Mucosa of stomach (tissue), 1 donor: ENCODE measurements around the gene PPP6R3.

Source experiments
- H3K27me3 ChIP-seq: one replicate; pipeline ENCODE4 v1.7.0; 2013; ENCODE audit warnings: mild to moderate bottlenecking, low read length; ENCODE audit not compliant: control insufficient read depth, insufficient read depth
- H3K36me3 ChIP-seq: one replicate; pipeline ENCODE4 v1.7.0; 2013; ENCODE audit warnings: low read length; ENCODE audit not compliant: control insufficient read depth, insufficient read depth
- H3K4me1 ChIP-seq: one replicate; pipeline ENCODE4 v1.7.0; 2013; ENCODE audit warnings: mild to moderate bottlenecking, low read length; ENCODE audit not compliant: control insufficient read depth, insufficient read depth
- H3K4me3 ChIP-seq: one replicate; pipeline ENCODE4 v1.7.0; 2013; ENCODE audit warnings: low read length
- H3K9ac ChIP-seq: one replicate; pipeline ENCODE4 v1.7.0; 2013; ENCODE audit warnings: mild to moderate bottlenecking, low read length, moderate library complexity
- H3K9me3 ChIP-seq: one replicate; pipeline ENCODE4 v1.7.0; 2013; ENCODE audit warnings: mild to moderate bottlenecking, low read length, moderate library complexity; ENCODE audit not compliant: control insufficient read depth
- donor health status: Pancreatic carcinoma.

PPP6R3 gene, protein sequence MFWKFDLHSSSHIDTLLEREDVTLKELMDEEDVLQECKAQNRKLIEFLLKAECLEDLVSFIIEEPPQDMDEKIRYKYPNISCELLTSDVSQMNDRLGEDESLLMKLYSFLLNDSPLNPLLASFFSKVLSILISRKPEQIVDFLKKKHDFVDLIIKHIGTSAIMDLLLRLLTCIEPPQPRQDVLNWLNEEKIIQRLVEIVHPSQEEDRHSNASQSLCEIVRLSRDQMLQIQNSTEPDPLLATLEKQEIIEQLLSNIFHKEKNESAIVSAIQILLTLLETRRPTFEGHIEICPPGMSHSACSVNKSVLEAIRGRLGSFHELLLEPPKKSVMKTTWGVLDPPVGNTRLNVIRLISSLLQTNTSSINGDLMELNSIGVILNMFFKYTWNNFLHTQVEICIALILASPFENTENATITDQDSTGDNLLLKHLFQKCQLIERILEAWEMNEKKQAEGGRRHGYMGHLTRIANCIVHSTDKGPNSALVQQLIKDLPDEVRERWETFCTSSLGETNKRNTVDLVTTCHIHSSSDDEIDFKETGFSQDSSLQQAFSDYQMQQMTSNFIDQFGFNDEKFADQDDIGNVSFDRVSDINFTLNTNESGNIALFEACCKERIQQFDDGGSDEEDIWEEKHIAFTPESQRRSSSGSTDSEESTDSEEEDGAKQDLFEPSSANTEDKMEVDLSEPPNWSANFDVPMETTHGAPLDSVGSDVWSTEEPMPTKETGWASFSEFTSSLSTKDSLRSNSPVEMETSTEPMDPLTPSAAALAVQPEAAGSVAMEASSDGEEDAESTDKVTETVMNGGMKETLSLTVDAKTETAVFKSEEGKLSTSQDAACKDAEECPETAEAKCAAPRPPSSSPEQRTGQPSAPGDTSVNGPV

DNA sequence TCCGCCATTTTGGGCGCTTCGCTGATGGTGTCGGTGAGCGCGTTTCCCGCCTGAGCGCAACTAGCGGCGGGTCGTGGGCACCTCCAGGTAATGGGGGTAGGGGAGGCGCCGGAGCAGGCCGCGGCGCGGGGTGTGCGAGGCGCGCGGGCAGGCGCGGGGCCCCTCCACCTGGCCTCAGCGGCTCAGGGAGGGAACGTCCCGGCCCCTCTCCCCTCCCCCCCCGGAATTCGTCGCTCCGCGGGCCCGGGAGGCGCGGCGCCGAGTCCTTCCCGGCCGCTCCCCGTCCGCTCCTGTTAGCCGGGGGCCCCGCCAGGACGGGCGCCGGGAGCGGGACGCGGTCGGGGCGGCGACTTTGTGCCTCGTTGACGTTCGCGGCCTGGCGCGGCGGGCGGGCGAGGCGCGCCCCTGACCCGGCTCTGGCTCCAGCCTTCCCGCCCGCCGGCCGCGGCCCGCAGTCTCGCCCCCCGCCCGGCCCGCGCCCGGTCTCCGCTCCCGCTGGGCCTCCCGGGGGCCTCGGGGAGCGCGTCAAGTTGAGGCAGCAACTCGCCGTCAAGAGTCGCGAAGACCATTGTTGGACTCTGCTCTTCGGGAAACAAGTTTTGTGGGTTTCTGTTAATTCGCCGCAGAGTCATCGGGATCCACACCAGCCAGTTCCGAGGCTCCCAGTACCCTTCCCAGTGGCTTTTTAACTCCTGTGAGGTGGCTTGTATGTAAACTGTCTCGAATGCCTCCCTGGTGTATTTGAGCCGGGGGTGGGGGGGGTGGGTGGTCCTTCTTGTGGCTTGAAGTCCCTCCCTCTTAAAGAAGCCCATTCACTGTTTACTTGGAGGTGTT lies at the start of gene PPP6R3:
Gene PPP6R3, plus strand, starts transcription at position 12 of the 834 bp plus-strand sequence. CDS start 76,913 bp downstream, outside the sequence.
- H3K4me1 ChIP-seq: peaks cover 47% of the 10 kb centered on the region
- H3K4me3 ChIP-seq: peak within 1 kb of the TSS; percentile 75
- H3K36me3 ChIP-seq: no peaks in the 10 kb centered on the region
- H3K9me3 ChIP-seq: no peaks in the 10 kb centered on the region
- peak within 1 kb of the TSS; percentile 84 for H3K9ac ChIP-seq
- no peaks in the 10 kb centered on the region for H3K27me3 ChIP-seq

DNA sequence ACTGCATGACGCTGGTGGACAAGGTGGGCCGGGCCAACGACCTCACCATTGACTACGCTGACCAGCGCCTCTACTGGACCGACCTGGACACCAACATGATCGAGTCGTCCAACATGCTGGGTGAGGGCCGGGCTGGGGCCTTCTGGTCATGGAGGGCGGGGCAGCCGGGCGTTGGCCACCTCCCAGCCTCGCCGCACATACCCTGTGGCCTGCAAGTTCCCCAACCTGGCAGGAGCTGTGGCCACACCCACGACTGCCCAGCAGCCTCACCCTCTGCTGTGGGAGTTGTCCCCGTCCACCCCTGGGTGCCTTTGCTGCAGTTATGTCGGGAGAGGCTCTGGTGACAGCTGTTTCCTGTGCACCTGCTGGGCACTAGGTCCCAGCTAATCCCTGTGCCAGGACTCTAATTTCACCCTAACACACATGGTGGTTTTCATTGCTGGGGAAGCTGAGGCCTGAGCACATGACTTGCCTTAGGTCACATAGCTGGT lies 49.0 kb upstream of the PPP6R3 start:
- no peaks in the 10 kb centered on the region for H3K9me3 ChIP-seq
- peak overlapping the region; percentile 8 for H3K9ac ChIP-seq
- peaks cover 24% of the 10 kb centered on the region for H3K36me3 ChIP-seq
- H3K4me1 ChIP-seq: peaks cover 34% of the 10 kb centered on the region
- no peaks in the 10 kb centered on the region for H3K27me3 ChIP-seq
- no peak overlapping the region for H3K4me3 ChIP-seq

DNA sequence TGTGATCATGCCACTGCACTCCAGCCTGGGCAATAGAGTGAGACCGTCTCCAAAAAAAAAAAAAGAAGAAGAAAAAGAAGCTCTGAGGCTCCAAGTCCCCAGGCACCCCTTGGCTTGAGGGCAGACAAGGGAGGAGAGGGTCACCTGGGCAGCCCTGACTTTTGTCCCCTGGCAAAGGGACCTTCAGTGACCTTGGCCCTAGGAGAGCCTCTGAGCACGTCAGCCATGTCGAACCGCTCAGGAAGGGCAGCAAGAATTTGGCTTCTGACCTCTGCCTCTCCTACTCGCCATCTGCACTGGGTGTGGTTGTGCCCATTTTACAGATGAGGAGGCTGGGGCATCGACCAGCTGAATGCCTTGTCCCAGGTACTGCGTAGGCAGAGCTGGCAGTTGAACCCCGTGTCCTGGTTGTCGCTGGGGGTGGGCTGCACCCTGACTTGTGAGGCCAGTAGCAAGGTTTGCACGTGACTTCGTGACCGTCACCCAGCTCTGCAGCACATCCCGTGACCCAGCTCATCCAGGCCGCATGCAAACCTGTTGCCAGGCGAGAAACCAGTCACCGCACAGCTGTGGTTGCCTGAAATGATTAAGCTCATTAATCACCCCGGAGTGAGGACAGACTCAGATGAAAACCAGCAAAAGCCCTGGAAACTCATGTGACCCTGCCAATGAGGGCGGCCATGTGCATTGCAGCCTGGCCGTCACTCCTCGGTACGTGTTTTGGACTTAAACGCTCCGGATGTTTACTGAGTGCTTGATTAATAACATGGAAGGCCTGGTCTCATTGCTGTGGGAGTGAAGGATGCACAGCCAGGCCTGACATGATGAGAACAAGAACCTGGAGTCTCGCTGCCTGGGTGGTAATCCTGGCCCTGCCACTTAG lies 47.7 kb upstream of the PPP6R3 start:
- Histone ChIP-seq H3K27me3 (no peaks in the 10 kb centered on the region), H3K4me3 (no peak overlapping the region), H3K4me1 (peaks cover 29% of the 10 kb centered on the region), H3K9me3 (no peaks in the 10 kb centered on the region), H3K36me3 (peaks cover 24% of the 10 kb centered on the region), H3K9ac (no peak overlapping the region)

DNA sequence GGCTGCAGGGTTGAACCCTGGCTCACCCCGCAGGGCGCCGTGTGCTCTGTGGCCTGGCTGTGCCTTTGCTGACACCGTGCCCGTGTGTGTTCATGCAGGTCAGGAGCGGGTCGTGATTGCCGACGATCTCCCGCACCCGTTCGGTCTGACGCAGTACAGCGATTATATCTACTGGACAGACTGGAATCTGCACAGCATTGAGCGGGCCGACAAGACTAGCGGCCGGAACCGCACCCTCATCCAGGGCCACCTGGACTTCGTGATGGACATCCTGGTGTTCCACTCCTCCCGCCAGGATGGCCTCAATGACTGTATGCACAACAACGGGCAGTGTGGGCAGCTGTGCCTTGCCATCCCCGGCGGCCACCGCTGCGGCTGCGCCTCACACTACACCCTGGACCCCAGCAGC lies 47.0 kb upstream of the PPP6R3 start:
- Histone ChIP-seq H3K4me3 (no peak overlapping the region), H3K27me3 (no peaks in the 10 kb centered on the region), H3K4me1 (peaks cover 28% of the 10 kb centered on the region), H3K9me3 (no peaks in the 10 kb centered on the region), H3K36me3 (peaks cover 24% of the 10 kb centered on the region), H3K9ac (no peak overlapping the region)

DNA sequence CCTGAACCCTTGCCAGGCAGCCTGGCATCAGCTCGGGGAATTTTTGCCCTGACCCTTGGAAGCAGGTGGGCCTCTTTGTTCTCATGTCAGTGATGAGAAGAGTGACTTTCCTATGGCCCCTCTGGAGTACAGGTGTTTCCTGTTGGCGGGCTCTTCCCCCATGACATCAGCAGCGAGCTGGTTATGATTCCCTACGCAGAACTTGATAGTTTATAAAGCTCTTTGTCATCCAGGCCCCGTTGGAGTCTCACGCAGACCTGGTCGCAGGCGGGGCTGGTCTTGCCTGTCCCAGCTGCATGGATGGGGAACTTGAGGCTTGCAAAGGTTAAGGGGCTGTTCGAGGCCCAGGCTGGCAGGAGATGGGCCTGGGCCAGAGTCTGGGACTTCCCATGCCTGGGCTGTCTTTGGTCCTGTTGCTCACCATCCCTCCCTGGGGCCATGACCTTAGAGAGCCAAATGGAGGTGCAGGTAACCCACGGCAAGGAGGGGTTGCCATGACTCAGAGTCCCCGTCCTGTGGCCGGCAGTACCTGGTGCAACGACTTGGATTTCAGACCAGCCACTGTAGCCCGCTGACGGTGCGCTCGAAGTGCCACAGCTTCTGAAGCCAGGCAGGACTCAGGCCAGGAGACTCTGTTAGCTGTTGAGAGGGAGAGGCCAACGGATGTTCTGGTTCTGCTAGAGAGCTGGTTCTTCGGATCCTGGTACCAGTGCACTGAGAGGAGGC lies 45.9 kb upstream of the PPP6R3 start:
- no peaks in the 10 kb centered on the region for H3K27me3 ChIP-seq

DNA sequence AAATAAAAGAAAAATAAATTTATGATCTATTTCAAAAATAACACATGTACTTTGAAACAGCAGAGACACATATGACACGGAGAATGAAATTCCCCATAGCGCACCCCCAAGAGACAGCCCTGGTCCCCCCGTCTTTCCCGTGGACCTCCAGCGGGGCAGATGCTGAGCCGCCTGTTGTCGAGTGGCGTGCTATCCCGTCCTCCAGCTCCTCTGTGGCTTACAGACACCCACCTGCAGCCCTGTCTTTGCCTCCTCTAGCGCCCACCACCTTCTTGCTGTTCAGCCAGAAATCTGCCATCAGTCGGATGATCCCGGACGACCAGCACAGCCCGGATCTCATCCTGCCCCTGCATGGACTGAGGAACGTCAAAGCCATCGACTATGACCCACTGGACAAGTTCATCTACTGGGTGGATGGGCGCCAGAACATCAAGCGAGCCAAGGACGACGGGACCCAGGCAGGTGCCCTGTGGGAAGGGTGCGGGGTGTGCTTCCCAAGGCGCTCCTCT lies 44.4 kb upstream of the PPP6R3 start:
- Histone ChIP-seq H3K4me3 (no peak overlapping the region), H3K9ac (no peak overlapping the region), H3K9me3 (no peaks in the 10 kb centered on the region), H3K27me3 (no peaks in the 10 kb centered on the region), H3K36me3 (peaks cover 18% of the 10 kb centered on the region), H3K4me1 (peaks cover 22% of the 10 kb centered on the region)

More for the DNA sequence above, 45.9 kb upstream of the PPP6R3 start:
- peaks cover 28% of the 10 kb centered on the region for H3K4me1 ChIP-seq
- H3K4me3 ChIP-seq: no peak overlapping the region
- no peak overlapping the region for H3K9ac ChIP-seq
- no peaks in the 10 kb centered on the region for H3K9me3 ChIP-seq
- H3K36me3 ChIP-seq: peaks cover 24% of the 10 kb centered on the region

DNA sequence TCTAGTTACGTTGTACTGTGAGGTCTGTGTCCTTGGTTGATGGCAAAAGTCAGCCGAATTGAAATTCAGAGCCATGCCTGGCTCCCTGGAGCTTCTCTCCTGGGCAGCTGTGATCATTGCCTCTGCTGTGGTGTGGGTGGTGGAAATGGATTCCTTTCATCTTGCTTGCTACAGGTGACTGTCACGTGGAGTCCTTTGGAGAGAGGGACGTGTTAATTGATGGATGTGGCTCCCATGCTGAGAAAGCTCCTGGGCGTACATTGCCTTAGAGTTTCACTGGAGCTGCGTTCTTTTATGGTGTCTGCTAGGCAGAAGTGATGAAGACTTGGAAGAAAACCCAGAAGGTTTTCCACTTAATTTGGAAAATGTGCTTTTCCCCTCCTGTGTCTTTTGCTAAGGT lies 41.9 kb upstream of the PPP6R3 start:
- Histone ChIP-seq H3K4me1 (peaks cover 5% of the 10 kb centered on the region), H3K36me3 (peaks cover 9% of the 10 kb centered on the region)

DNA sequence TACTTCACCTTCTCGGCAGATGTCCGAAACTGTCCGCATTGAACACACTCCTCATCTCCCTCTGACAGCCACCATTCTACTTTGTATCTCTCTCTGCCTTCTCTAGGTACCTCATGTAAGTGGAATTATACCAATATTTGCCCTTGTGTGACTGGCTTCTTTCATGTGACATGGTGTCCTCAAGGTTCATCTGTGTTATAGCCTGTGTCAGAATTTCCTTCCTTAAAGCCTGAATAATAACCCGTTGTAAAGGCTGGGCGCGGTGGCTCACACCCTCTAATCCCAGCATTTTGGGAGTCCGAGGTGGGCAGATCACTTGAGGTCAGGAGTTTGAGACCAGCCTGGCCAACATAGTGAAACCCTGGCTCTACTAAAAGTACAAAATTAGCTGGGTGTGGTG lies 40.4 kb upstream of the PPP6R3 start:
- H3K9ac ChIP-seq: no peak overlapping the region
- H3K9me3 ChIP-seq: no peaks in the 10 kb centered on the region
- H3K27me3 ChIP-seq: no peaks in the 10 kb centered on the region
- peaks cover 12% of the 10 kb centered on the region for H3K36me3 ChIP-seq
- H3K4me3 ChIP-seq: no peak overlapping the region
- H3K4me1 ChIP-seq: no peaks in the 10 kb centered on the region

More for the DNA sequence above, 41.9 kb upstream of the PPP6R3 start:
- no peaks in the 10 kb centered on the region for H3K27me3 ChIP-seq
- no peaks in the 10 kb centered on the region for H3K9me3 ChIP-seq
- no peak overlapping the region for H3K4me3 ChIP-seq
- H3K9ac ChIP-seq: no peak overlapping the region

DNA sequence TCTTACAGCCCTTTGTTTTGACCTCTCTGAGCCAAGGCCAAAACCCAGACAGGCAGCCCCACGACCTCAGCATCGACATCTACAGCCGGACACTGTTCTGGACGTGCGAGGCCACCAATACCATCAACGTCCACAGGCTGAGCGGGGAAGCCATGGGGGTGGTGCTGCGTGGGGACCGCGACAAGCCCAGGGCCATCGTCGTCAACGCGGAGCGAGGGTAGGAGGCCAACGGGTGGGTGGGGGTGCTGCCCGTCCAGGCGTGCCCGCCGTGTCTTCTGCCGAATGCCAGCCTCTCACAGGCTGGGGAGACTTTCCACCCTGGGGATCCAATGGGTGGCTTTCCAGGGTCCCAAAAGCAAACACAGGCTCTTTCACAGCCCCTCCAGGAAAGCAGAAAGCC lies 37.1 kb upstream of the PPP6R3 start:
- no peaks in the 10 kb centered on the region for H3K4me1 ChIP-seq
- peaks cover 12% of the 10 kb centered on the region for H3K36me3 ChIP-seq
- no peak overlapping the region for H3K9ac ChIP-seq
- H3K4me3 ChIP-seq: no peak overlapping the region
- no peaks in the 10 kb centered on the region for H3K27me3 ChIP-seq
- no peaks in the 10 kb centered on the region for H3K9me3 ChIP-seq

DNA sequence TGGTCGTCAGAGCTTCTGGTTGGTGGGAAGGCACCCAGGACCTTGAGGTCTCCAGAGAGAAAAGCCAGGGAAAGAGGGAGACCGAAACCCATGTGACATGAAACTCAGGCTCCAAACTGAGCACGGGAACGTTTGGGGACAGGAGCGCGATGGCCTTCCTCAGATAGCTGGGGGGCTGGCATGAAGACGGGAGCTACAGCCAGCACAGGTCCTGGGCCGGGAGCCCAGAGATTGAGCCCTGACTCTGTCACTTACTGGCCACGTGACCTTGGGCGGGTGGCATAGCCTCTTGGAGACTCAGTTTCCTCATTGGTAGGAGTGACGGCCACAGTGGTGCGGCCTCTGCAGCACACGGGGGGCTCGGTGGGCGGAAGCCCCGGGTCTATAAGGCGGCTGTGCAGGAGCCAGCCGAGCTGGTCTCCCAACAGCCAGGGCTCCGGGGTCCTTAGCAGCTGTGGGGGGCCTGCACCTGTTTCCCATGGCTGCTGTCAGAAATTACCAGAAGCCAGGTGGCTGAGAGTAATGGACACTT lies 36.4 kb upstream of the PPP6R3 start:
- H3K9me3 ChIP-seq: no peaks in the 10 kb centered on the region
- H3K36me3 ChIP-seq: peaks cover 13% of the 10 kb centered on the region
- no peak overlapping the region for H3K9ac ChIP-seq
- no peak overlapping the region for H3K4me3 ChIP-seq
- no peaks in the 10 kb centered on the region for H3K4me1 ChIP-seq
- H3K27me3 ChIP-seq: no peaks in the 10 kb centered on the region
